Activated naive CD4-positive, alpha-beta T cell treated with Interleukin-2 at 50 U/mL for 16 hours (primary cell): ENCODE data around the gene ARHGEF28.

Experiments used
- DNase-seq: peaks from one replicate; pipeline ENCODE4 v3.0.0-alpha.2; 2020

Gene ARHGEF28

DNA sequence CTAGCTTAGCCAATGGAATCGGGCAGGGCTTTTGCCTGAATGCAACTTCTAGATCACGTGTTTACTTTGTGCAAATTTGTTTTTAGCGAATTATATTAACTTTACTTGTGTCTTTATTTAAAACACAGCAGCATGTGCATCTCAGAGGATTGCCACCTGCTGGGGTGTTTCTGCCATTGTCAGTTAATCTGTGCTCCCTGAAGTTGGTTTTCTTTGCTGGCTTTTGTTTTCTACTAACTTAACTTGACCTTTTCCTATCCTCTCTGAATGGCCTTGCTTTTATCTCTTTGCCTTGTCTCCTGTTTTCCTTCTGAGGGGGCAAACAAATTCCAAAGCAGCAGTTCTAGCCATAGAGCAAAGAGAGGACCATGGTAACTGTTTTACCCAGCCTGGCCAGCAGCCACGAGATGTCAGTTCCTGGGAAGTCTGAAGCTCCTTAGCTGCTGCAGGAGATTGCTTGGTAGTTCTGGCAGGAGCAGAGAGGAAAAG, 67.6 kb downstream of the ARHGEF28 start:
- DNase-seq = no peak

DNA sequence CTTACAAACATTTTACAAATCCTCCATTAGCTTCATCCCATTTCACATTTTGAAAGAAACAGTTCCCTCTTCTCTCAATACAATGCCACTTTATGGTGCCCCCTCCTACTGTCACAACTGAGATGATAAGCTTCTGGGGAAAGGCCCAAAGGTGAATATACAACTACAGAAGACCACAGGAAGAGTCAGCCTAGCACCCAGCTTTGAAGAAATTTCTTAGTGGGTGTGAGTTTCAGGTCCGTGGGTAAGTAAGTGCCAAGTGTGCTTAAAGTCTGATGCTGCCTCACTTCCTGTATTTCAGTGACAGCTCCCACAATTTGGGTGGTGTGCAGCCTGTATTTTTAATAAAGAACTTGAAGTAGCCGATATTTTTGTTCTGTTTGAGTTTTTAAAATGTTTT, 68.1 kb downstream of the ARHGEF28 start:
- DNase-seq = no peak

DNA sequence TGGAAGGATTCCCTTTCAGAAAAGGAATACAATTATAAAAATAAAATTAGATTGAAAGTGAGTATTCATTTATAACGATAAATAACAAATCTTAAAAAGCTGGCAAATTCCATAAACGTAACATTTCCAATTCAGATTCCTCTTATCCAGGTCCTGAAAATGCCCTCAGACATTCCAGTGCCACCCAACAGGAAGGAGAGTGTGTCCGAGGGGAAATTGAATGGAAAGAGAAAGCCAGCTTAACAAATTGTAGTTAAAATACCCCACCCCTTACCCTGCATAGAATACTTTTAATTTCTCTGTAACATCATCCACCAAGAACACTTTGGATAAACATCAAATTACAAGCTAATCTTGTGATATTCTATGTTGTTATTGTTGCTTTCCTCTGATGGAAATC, 72.0 kb downstream of the ARHGEF28 start:
- DNase-seq = no peak

DNA sequence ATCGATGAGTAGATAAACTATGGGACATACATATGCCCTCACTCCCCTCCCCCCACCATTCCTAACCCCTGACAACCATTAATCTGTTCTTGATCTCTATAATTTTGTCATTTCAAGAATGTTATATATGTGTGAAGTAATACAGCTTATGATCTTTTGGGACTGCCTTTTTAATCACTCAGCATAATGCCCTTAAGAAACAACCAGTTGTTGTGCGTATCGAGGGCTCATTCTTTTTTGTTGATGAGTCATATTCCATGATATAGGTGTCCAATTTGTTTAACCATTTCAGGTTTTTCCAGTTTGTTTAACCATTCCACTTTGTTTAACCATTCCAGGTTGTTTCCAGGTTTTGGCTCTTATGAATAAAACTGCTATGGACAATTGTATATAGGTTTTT, 75.6 kb downstream of the ARHGEF28 start:
- DNase-seq = no peak

DNA sequence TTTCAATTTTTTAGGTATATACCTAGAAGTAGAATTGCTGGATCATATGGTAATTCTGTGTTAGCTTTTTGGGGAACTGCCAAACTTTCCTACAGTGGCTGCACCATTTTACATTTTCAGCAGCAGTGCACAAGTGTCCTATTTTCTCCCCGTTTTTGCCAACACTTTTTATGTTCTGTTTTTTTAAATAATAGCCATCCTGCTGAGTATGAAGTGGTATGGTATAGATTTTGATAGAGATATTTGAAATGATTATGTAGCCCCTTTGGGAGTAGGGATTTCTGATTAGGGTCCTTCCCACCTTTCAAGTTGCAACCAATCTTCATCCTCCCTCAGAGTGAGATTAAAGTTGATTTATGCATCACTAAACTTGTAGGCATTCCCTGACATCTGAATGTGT, 76.5 kb downstream of the ARHGEF28 start:
- DNase-seq = no peak

DNA sequence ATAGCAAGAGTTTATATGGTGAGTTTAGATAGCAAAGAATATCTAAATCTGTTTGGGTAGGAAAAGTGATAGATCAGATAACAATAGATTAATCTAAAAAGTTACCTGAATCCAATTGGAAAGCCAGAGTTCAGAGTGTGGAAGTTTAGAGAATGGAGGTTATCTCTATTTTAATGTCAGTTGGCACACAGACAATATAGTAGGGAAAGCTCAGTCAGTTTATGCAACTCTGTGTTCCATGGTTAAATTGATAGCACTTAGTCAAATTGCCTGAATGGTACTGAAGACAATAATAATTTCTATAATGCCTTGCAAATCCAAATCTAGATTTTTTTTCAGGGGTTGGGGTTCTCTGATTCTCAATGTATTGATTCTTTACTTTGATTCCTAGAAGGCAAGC, 77.0 kb downstream of the ARHGEF28 start:
- DNase-seq = no peak

DNA sequence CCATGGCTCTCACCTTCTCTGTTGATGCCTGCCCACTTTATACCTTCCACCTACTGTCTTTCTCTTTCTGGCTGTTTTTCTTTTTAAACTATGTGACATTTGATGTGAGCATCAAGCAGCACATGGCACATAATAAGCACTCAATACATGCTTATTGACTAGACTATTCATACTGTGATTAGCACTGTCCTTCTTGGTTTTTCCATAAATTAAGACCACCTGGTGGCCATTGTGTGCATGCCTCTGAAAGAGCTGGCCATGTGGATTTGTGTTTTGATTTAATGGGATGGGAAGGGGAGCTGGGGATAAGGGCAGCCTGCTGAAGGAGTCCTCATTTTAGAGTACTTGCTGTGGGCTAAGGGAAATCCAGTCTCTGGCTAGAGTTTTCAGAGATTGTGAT, 79.4 kb downstream of the ARHGEF28 start:
- DNase-seq = no peak

DNA sequence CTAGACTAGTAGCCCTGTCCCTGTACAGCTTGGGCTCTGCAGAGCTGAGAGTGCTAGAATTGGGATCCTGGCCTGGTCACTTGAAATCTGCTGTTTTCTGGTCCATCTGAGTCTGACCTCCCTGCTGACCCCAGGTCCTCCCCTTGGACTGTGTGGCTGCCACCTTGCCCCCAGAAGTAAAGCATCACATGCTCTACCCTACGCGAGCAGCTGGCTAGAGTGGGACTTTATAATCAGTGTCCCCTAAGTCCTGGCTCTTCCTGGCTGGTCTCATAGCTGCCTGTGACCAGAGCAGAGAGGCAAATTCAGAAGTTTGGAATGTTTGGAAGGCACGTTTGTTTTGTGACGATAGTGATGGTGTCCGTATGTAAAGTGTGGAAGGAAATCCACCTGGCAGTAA, 81.0 kb downstream of the ARHGEF28 start:
- DNase-seq = no peak

DNA sequence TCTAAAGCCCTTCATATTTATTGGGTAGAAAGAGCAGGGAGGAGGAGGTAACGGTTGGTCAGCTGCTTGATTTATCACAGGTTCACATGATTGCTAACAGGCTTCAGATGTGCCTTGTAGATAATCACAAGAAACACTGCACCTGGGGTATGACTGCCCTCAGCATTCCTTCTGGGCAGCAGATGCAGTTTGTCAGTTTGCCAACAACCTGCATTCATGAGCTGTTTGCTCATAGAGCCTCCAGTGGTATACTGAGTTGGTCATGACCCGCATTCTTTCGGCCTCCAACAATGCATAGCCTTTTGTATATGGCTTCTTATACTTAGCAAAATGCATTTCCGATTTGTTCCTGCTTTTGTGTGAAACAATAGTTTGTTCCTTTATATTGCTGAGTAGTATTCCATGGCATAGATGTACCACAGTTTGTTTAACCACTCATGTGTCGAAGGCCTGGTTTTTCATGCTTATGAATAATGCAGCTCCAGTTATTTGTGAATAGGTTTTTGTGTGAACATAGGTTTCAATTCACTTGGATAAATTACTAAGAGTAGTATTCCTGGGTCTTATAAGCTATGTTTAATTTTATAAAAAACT, 83.6 kb downstream of the ARHGEF28 start:
- no peak for DNase-seq

DNA sequence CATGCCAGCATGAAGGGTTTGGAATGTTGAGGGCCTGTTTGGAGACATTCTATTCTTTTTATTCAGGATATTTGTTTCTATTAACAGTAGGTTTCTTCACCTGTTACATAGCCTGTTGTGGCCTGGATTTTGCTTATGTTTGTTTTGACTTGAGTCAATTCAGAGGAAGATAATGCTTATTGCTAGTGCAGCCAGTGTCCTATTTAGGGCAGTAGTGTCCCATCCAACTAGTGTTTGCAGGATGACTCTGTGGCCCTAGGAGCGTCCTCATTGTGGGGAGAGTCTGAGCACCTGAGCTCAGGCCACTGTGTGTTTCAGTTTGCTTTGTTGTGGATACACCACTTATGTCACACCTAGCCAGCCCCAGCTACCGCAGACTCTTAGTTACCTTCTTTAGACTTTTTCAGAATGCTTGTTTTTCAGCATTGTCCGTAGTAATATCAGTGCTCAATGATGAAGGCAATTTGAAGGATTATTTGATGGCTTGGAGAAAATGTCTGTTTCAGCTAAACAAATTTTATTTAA, 90.3 kb downstream of the ARHGEF28 start:
- no peak for DNase-seq

DNA sequence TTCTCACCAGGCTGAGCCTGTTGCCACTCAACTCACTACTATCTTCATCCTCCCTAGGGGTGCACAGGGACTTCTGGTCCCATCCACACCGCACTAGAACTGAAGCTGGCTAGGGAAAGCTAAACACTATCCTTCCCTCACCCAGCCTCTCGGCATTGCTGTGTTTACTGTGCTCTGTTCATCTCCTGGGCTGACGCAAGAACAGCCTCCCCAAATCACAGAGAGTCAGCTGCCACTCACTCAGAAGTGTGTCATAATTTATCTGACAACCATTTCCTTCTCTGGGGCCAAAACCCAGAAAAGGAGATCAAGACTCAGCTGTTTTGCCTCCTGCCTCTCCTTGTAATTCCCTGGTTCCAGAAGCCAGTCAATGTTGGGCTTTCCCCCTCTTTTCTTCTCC, 92.8 kb downstream of the ARHGEF28 start:
- DNase-seq = no peak

DNA sequence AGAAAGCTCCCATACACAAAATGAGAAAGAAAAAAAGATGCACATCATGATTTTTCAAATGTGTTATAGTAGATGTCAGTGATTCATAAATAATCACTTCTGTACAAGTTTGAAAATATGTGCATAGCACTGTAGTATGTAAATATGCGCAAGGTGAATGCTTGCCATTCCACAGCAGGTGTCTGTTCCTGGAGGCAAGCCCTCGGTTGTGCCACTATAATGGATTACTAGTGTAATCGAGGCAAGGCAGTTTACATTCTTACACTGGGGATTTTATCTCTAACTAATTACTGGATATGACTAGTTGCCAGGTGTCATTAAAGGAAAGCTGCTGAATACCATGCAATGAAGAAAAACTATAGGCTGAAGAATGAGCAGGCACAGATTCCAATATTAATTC, 93.6 kb downstream of the ARHGEF28 start:
- DNase-seq = no peak

DNA sequence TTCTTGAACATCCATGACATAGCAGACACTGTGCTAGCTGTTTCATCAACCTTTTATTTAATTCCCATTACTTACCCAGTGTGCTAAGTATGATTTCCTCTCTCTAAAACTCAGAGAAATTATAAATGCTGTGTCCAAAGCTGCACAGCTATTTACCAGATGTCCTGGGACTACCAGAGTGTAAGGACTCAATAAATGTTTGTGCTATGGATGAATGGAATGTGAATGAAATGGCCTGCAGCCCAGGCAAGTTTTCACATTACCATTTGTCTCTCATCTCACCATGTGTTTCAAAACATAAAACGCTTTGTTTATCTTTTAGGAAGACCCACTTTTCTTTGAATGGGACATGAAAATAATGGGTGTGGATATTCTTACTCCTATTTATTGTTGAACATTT, 96.2 kb downstream of the ARHGEF28 start:
- DNase-seq = no peak

DNA sequence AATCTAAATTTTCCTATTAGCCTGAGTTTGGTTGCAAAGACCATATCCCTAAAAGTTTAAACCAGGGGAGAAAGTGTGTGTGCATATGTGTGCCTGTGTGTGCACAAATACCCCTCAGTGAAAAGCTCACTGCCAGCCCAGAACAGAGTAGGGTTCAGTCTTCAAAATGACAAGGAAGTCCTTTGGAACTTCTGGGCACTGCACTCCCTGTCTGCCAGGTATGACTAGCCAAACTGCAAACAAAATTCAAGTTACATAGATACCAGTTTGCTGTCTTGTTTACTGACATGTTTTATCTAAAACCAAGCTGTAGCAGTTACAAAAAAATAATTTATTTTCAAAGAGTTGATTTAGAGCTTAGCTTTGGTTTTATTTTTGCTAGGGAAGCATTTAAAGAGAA, 100.1 kb downstream of the ARHGEF28 start:
- no peak for DNase-seq

DNA sequence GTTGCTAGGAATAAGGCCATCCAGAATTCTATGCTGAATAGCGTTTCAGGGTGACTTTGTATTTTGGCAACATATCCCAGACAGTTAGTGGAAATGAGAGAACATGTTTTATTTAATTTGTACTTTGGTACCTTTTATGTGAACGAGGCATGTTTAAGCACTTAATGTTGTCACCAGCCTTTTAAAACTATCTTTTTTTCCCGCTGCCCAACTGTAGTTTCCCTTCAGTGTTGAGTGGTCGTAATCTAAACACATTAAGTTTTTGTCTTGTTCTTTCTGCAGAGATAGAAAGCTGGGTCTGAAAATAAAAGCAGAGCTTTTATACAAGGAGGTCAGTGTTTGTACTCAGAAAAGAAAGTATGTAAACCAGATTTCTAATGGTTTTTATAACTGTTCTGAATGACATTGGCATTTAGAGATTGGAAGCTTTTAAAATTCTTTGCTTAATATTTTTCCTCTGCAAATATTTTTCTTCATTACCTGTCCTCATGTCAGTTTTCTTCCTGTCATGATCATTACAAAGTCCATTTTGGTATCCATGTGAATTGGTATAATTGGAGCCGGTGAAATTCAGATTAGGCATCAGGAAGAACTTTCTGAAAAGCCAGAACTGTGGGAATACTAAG, 100.7 kb downstream of the ARHGEF28 start:
- DNase-seq = no peak

DNA sequence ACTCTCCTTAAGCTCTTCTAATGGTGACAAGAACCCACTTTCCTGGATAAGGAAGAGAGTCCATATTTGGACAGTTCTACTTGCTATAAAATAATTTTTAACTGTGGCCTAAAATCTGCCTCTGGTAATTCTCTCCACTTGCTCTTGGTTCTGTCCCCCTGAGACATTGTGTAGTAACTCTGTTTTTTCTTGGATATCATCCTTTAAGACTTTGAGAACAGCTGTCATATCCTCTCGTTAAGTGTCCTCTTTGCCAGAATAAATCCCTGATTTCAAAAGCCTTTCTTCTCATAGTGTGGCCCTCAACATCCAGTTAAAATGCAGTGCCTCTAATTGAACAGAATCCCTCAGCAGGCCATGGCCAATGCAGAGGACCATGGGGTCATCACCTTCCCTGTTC, 101.5 kb downstream of the ARHGEF28 start:
- no peak for DNase-seq

DNA sequence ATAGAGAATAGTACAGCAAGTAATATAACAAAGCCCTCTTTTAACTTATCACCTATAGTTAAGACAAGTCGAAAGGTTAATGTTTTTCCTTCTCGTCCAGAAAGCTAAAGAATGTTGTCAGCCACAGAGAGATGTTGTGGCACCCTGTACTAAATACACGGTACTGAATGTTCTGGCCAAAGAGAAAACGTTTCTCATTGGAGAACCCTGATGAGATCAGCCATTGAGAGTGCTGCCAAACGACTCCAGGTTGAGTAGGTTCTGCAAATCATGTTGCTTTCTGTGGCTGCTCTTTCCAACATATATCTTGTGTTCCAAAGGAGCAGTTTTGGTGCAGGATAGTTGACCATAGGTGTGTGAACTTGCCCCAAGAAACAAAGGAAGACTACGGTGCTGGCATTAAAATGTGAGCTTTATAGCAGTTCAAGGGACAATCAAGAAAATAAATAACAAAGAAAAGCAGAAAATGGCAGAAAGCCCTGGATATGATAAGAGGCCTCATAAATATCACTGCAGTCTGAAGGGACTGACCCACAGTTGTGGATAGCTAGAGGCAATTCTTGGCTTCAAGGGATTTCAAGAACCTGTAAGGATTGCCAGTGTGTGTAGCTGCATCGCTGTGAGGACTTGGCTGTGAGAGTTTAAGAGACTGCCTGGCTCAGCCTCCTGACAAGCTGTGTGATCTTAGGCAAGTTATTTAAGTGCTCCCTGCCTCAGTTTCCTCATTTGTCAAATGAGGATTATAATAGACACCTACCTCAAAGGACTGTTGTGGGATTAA, 102.7 kb downstream of the ARHGEF28 start:
- no peak for DNase-seq

DNA sequence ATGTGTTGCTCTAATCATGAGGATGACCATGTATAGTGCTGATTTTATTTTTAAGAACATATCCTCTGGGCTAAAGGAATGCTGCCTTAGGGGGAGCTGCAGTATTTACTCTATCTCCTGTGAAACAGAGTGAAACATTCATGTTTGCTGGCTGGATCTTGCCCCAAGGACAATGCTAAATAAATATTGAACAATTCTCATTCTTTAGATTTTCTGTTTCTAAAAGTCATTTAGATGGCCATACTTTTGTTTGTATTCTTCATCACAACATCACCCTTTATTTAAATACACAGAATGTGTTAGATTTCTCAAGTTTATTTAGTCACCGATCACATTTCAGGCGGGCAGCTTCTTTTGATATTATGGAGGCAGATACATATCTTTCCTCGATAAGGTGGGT, 103.3 kb downstream of the ARHGEF28 start:
- DNase-seq = no peak

DNA sequence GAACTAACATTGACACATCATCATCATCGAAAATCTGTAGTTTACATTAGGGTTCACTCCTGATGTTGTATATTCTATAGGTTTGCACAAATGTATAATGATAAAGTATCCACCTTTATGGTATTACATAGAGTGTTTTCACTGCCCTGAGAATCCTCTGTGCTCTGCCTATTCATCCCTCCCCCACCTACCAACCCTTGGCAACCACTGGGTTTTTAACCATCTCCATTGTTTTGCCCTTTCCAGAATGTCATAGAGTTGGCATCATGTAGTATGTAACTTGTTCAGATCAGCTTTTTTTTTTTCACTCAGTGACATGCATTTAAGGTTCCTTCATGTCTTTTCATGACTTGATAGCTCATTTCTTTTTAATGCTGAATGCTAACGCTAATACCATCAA, 106.0 kb downstream of the ARHGEF28 start:
- no peak for DNase-seq

DNA sequence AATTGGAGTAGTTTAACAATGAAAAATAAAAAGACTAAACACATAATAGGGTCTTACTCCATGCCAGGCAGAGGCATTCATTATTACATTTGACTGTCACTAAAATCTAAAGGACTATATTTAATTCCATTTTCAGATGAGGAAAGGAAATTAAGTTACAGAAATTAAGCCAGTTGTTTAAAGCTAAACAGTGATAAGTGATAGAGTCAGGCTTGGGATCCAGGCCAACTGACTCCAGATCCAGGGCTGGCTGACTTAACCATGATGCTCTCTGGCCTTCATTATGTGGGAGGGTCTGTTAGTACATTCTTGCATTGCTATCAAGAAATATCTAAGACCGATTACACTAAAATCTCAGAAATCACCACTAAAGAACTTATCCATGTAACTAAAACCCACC, 107.2 kb downstream of the ARHGEF28 start:
- no peak for DNase-seq

DNA sequence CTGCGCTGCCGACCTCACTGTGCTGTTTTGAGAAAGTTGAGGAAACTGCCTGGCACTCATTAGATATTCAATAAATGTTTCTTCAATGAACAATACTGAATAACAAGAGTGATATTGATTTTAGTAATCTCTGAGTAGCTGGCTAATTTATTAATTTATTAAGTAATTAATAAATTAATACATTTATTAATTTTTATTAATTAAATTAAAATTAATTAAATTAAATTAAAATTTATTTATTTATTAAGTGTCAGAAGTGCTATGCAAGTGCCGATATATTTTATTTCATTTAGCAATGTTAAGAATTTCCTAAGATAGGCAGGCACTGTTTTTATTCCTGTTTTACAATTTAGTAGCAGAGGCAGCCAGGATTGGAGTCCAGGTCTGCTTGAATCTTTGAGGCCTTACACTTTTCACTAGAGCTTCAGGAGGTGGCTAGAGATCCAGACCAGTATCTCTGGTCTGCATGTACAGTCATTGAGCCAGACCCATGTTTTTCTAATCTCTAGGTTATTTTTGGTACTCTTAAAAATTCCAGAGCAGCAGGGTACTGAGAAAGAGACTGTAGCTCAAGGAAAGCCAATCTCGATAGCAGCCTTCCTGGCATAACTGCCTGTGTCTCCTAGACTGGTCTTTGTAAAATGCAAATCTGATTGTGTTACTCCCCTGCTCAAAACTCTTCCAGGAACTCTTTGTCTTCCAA, 109.2 kb downstream of the ARHGEF28 start:
- DNase-seq = no peak

DNA sequence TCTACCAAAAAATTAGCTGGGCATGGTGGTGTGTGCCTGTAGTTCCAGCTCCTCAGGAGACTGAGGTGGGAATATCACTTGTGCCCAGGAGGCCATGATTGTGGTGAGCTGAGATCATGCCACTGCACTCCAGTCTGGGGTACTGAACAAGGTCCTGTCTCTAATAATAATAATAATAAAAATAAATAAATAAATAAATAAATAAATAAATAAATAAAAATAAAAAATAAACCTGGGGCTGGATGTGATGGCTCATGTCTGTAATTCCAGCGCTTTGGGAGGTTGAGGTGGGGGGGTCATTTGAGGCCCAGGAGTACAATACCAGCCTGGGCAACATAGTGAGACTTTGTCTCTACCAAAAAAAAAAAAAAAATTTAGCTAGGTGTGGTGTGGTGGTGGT, 113.7 kb downstream of the ARHGEF28 start:
- no peak for DNase-seq

DNA sequence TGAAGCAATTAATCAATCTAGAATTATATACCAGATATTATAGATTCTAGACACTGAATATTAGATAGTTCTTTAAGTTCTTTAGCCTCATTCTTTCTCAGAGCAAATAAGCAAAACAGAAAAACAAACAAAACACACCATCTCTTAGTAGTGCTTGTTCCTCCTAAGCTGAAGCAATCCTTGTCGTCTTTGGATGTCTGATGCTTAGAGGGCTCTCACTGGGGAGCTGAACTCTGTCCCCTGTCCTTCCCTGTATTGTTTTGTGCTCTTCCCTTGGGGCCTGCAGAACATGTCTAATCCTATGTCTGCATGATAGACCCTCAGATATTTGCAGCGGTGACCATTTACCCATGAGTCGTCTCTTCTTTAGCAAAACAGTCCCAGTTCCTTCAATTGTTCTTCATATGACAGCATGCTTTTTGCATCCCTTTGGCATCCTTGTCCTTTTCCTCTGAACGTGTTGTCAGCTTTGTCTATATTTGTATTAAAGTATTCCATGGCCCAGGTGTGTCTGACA, 114.3 kb downstream of the ARHGEF28 start:
- no peak for DNase-seq
